GM19463 (cell line): Measurements from ENCODE around the gene ELOA2.
"Not testable (repeated sequence)": the region's sequence is repeated elsewhere in the genome, so short reads cannot be mapped to it uniquely, and the experiment has no call there.

Source experiments
- ATAC-seq: cut with Tn5 transposase; IDR thresholded peaks from one replicate; pipeline ENCODE4 v1.9.1; 2021; ENCODE audit warnings: mild to moderate bottlenecking, moderate library complexity; ENCODE audit not compliant: unreplicated experiment

ELOA2 gene

GRCh38 chr18:47035156-47035671 is at the start of gene ELOA2:
Gene ELOA2 (minus strand): TSS chr18:47035621. CDS start chr18:47035264, 357 bp downstream.
- no peak for ATAC-seq

- ATAC-seq, result no peak
These were observed 46.2 kb upstream of the ELOA2 start for GRCh38 chr18:47081578-47081977.

- no peak for ATAC-seq
These were observed 45.5 kb upstream of the ELOA2 start for GRCh38 chr18:47080872-47081271.

GRCh38 chr18:47077111-47077510 is 41.7 kb upstream of the ELOA2 start:
- ATAC-seq, result no peak

GRCh38 chr18:47075098-47075883 is 39.9 kb upstream of the ELOA2 start:
- ATAC-seq, result no peak

- ATAC-seq, result no peak
These were observed 32.2 kb upstream of the ELOA2 start for GRCh38 chr18:47067648-47068047.

- no peak for ATAC-seq
These were observed 27.7 kb upstream of the ELOA2 start for GRCh38 chr18:47063096-47063495.

- ATAC-seq, result no peak
These were observed 27.1 kb upstream of the ELOA2 start for GRCh38 chr18:47062471-47062870.

GRCh38 chr18:47054369-47054768 is 18.9 kb upstream of the ELOA2 start:
- no peak for ATAC-seq

GRCh38 chr18:47050468-47050867 is 15.0 kb upstream of the ELOA2 start:
- no peak for ATAC-seq

GRCh38 chr18:47040982-47041381 is 5.6 kb upstream of the ELOA2 start:
- ATAC-seq, result no peak

GRCh38 chr18:47036927-47037578 is 1.6 kb upstream of the ELOA2 start:
- no peak for ATAC-seq

- ATAC-seq, result no peak
These were observed 965 bp upstream of the ELOA2 start for GRCh38 chr18:47036298-47036874.

- not testable (repeated sequence) for ATAC-seq
These were observed 830 bp downstream of the ELOA2 start for GRCh38 chr18:47034591-47034990.

GRCh38 chr18:47032945-47033344 is 2.5 kb downstream of the ELOA2 start:
- no peak for ATAC-seq

GRCh38 chr18:47030887-47031286 is 4.5 kb downstream of the ELOA2 start:
- ATAC-seq, result not testable (repeated sequence)

- not testable (repeated sequence) for ATAC-seq
These were observed 5.6 kb downstream of the ELOA2 start for GRCh38 chr18:47029684-47030353.

- ATAC-seq, result not testable (repeated sequence)
These were observed 6.7 kb downstream of the ELOA2 start for GRCh38 chr18:47028738-47029137.

GRCh38 chr18:47025557-47026174 is 9.8 kb downstream of the ELOA2 start:
- not testable (repeated sequence) for ATAC-seq

- not testable (repeated sequence) for ATAC-seq
These were observed 11.5 kb downstream of the ELOA2 start for GRCh38 chr18:47023769-47024465.
